Hepatocyte (in vitro differentiated cells): Measurements from ENCODE around the gene PDGFD. TPM values are rescaled to one million over a fixed set of nuclear protein-coding genes. Genes with fewer than 3 reads are reported as not detected.

Experiments used
- DNase-seq: peaks from one replicate; pipeline ENCODE4 v3.0.0-alpha.2; 2016; ENCODE audit warnings: low spot score
- H2AFZ ChIP-seq: fragments of 200-600 bp; sonication (generic); 2 replicates; pipeline ENCODE4 v1.6.0; 2016; ENCODE audit warnings: antibody characterized with exemption, mild to moderate bottlenecking
- H3K27ac ChIP-seq: fragments of 200-600 bp; sonication (generic); 2 replicates; pipeline ENCODE4 v1.5.1; 2016; ENCODE audit warnings: mild to moderate bottlenecking
- H3K27me3 ChIP-seq: fragments of 200-600 bp; sonication (generic); 2 replicates; pipeline ENCODE4 v1.6.1; 2016
- H3K36me3 ChIP-seq: fragments of 200-600 bp; sonication (generic); replicated peaks from 2 replicates; pipeline ENCODE4 v1.5.1; 2016; ENCODE audit warnings: low read depth; ENCODE audit not compliant: insufficient read depth
- H3K4me1 ChIP-seq: fragments of 200-600 bp; sonication (generic); 2 replicates; pipeline ENCODE4 v1.5.1; 2016; ENCODE audit warnings: mild to moderate bottlenecking, moderate library complexity; ENCODE audit not compliant: insufficient read depth
- H3K4me2 ChIP-seq: fragments of 200-600 bp; sonication (generic); 2 replicates; pipeline ENCODE4 v1.6.0; 2016
- H3K4me3 ChIP-seq: fragments of 200-600 bp; sonication (generic); 2 replicates; pipeline ENCODE4 v1.5.1; 2016; ENCODE audit warnings: mild to moderate bottlenecking
- H3K79me2 ChIP-seq: fragments of 200-600 bp; sonication (generic); 2 replicates; pipeline ENCODE4 v1.6.0; 2017; ENCODE audit warnings: mild to moderate bottlenecking
- H3K9me2 ChIP-seq: fragments of 200-600 bp; sonication (generic); replicated peaks from 2 replicates; pipeline ENCODE4 v1.6.0; 2017; ENCODE audit warnings: mild to moderate bottlenecking; ENCODE audit not compliant: insufficient read depth
- H3K9me3 ChIP-seq: fragments of 200-600 bp; sonication (generic); 2 replicates; pipeline ENCODE4 v1.5.1; 2016; ENCODE audit warnings: low read depth, mild to moderate bottlenecking
- H4K20me1 ChIP-seq: fragments of 200-600 bp; sonication (generic); 2 replicates; pipeline ENCODE4 v1.6.0; 2016; ENCODE audit warnings: mild to moderate bottlenecking; ENCODE audit not compliant: insufficient read depth, poor library complexity, severe bottlenecking
- EZH2 ChIP-seq: fragments of 200-600 bp; sonication (generic); IDR thresholded peaks from 2 replicates; pipeline ENCODE4 v1.6.1; 2016; ENCODE audit warnings: antibody characterized with exemption, mild to moderate bottlenecking, borderline replicate concordance
- EZH2phosphoT487 ChIP-seq: fragments of 200-600 bp; sonication (generic); IDR thresholded peaks from one replicate; pipeline ENCODE4 v1.6.1; 2018; ENCODE audit warnings: antibody characterized with exemption, mild to moderate bottlenecking, low read depth, moderate library complexity; ENCODE audit not compliant: unreplicated experiment, severe bottlenecking
- WGBS: methylation state at CpG from one replicate; pipeline ENCODE4 v1.1.6; 2016; ENCODE audit warnings: low lambda C conversion rate; ENCODE audit errors: missing lambda C conversion rate; 5-methylcytosine and 5-hydroxymethylcytosine counted together
- polyA plus RNA-seq: library from polyadenylated mRNA; unstranded; fragments of >200 nt; fragmentation: Nextera tagmentation; extraction: Ambion mirVana; gene quantifications from 2 replicates; pipeline ENCODE4 v1.2.1, GENCODE V29; 2016
- total RNA-seq: library from RNA; depleted of rRNA; stranded (reverse); fragments of >200 nt; gene quantifications from 2 replicates; pipeline ENCODE4 v1.2.3, GENCODE V29; 2014
- TF ChIP-seq, protein P1 (sequence below): fragments of 200-600 bp; sonication (generic); IDR thresholded peaks from 2 replicates; pipeline ENCODE4 v1.5.1; 2016; ENCODE audit warnings: antibody characterized with exemption, mild to moderate bottlenecking; ENCODE audit not compliant: poor library complexity

Gene PDGFD
- total and polyA plus RNA-seq, 2 experiments from 2014 or later: 17.3 to 29.6 TPM

DNA sequence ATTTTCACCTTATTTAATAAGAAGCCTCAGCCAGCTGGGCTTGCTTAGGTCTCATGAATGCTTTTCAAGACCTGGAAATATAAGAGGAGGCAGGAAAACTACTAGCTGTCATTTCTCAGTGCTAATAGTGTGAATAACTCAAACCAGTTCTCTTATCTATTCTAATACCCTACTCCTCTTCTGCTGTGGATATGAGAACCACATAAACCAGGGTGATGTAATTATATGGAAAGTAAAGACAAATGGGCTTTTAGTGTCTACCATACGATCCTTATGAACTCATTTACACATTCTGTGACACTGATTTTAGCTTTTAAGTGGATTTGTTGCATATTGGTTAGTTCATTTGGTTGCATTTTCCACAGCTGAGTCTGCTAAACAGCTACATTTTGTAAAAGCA lies 8.6 kb downstream of the PDGFD start:
- Histone ChIP-seq H3K36me3 (no peaks in the 10 kb centered on the region), H4K20me1 (no peaks in the 10 kb centered on the region), H3K9me3 (no peaks in the 10 kb centered on the region), H2AFZ (no peak overlapping the region), H3K4me1 (no peaks in the 10 kb centered on the region), H3K79me2 (no peaks in the 10 kb centered on the region), H3K4me2 (no peak overlapping the region), H3K9me2 (no peaks in the 10 kb centered on the region), H3K27me3 (no peaks in the 10 kb centered on the region), H3K4me3 (no peak overlapping the region), H3K27ac (no peak overlapping the region)
- WGBS: 61% methylated on average over 1 of the region's 1 CpG
- DNase-seq: no peak
- TF ChIP-seq EZH2phosphoT487: no peak
- TF ChIP-seq EZH2: no peak
- TF ChIP-seq, protein P1, sequence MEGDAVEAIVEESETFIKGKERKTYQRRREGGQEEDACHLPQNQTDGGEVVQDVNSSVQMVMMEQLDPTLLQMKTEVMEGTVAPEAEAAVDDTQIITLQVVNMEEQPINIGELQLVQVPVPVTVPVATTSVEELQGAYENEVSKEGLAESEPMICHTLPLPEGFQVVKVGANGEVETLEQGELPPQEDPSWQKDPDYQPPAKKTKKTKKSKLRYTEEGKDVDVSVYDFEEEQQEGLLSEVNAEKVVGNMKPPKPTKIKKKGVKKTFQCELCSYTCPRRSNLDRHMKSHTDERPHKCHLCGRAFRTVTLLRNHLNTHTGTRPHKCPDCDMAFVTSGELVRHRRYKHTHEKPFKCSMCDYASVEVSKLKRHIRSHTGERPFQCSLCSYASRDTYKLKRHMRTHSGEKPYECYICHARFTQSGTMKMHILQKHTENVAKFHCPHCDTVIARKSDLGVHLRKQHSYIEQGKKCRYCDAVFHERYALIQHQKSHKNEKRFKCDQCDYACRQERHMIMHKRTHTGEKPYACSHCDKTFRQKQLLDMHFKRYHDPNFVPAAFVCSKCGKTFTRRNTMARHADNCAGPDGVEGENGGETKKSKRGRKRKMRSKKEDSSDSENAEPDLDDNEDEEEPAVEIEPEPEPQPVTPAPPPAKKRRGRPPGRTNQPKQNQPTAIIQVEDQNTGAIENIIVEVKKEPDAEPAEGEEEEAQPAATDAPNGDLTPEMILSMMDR: no peak

DNA sequence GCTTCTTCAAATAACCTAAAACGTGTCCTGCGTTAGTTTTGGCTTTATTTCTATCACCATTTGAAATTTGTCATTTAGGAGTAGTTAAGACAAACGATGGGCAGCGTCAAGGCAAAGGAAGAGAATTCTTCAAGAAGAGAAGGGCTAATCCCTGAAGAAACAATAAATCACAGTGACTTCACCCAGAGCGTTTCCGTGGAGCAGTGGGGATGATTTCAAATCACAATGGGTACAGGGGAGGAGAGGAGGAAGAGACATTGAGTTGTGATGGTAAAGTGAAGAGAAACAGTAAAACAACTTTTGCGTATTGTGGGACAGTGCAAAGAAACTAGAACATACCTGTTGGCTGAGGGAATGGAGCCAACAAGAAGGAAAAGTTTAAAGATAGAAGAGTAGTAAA lies 9.7 kb downstream of the PDGFD start:
- Histone ChIP-seq H3K27me3 (no peaks in the 10 kb centered on the region), H3K9me3 (no peaks in the 10 kb centered on the region), H2AFZ (no peak overlapping the region), H3K4me2 (no peak overlapping the region), H4K20me1 (no peaks in the 10 kb centered on the region), H3K27ac (no peak overlapping the region), H3K4me3 (no peak overlapping the region), H3K79me2 (no peaks in the 10 kb centered on the region), H3K4me1 (no peaks in the 10 kb centered on the region), H3K36me3 (no peaks in the 10 kb centered on the region), H3K9me2 (no peaks in the 10 kb centered on the region)
- no peak for DNase-seq
- no peak for TF ChIP-seq EZH2phosphoT487
- no peak for TF ChIP-seq EZH2
- TF ChIP-seq, protein P1: no peak
- WGBS: 51% methylated on average over 7 of the region's 7 CpGs

DNA sequence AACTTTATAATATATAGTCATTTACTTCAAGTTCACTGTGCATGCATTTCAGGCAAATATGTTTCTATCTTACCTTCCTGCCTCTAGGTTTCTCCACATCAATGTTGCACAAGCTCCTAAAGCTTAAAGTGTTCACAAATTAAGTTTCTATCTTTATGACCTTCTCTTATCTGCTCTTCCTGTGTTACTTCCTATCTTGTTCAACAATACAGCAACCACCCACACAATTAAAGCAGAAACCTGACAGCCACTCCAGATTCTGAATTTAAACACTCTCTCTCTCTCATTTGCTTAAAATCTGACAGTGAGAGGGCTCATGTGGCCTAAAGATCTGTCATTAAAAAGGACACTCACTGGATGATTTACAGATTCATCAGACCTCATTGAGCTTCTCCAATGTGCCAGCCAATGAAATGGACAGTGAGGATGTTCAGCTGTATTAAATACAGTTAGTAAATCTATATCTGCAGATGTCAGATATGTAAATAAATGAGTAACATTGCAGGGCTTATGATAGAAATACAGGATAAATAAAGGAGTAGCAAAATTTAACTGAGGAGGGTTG lies 10.9 kb downstream of the PDGFD start:
- Histone ChIP-seq H3K27ac (no peak overlapping the region), H3K4me2 (no peak overlapping the region), H3K27me3 (no peaks in the 10 kb centered on the region), H3K36me3 (no peaks in the 10 kb centered on the region), H3K9me2 (no peaks in the 10 kb centered on the region), H4K20me1 (no peaks in the 10 kb centered on the region), H3K9me3 (no peaks in the 10 kb centered on the region), H2AFZ (no peak overlapping the region), H3K79me2 (no peaks in the 10 kb centered on the region), H3K4me1 (no peaks in the 10 kb centered on the region), H3K4me3 (no peak overlapping the region)
- DNase-seq: no peak
- TF ChIP-seq EZH2phosphoT487: no peak
- TF ChIP-seq, protein P1: no peak
- no peak for TF ChIP-seq EZH2
